Activated CD4-positive, alpha-beta T cell treated with anti-CD3 and anti-CD28 coated beads for 36 hours (primary cell): ENCODE measurements around the gene DHDH. TPM values are rescaled to one million over a fixed set of nuclear protein-coding genes. Genes with fewer than 3 reads are reported as not detected.
"Not testable (repeated sequence)": the region's sequence is repeated elsewhere in the genome, so short reads cannot be mapped to it uniquely, and the experiment has no call there.

Experiments used
- ATAC-seq: fragments of 200-7000 bp; cut with Tn5 transposase; one replicate; pipeline ENCODE4 v1.10.0; 2021; ENCODE audit warnings: mild to moderate bottlenecking, moderate library complexity
- CTCF ChIA-PET: fragments of 350-600 bp; sonication (Branson Sonifier 250); formaldehyde crosslinking; loops from one replicate; lab custom pipeline; 2021; ENCODE audit warnings: antibody characterized with exemption; lab: Charles Lee
- POLR2A ChIA-PET: fragments of 350-600 bp; sonication (Branson Sonifier 250); formaldehyde crosslinking; loops from one replicate; lab custom pipeline; 2021; ENCODE audit warnings: antibody characterized with exemption, inconsistent platforms; lab: Charles Lee
- DNase-seq: peaks from one replicate; pipeline ENCODE4 v3.0.0-alpha.2; 2020
- H3K27ac Mint-ChIP-seq: one replicate; pipeline ENCODE4 v1.8.0; 2021; ENCODE audit warnings: mixed read lengths
- H3K27me3 Mint-ChIP-seq: one replicate; pipeline ENCODE4 v1.8.0; 2021; ENCODE audit warnings: mixed read lengths
- H3K36me3 Mint-ChIP-seq: one replicate; pipeline ENCODE4 v1.8.0; 2021; ENCODE audit warnings: low read depth, mixed read lengths
- H3K4me1 Mint-ChIP-seq: one replicate; pipeline ENCODE4 v1.8.0; 2021; ENCODE audit warnings: mixed read lengths
- H3K4me3 Mint-ChIP-seq: one replicate; pipeline ENCODE4 v1.8.0; 2021; ENCODE audit warnings: mild to moderate bottlenecking, moderate library complexity, mixed read lengths
- H3K9me3 Mint-ChIP-seq: one replicate; pipeline ENCODE4 v1.8.0; 2021; ENCODE audit warnings: low read depth, mixed read lengths
- intact Hi-C, 2 experiments: fragments of 100-400 bp; cut with DNase I in 1 of 2; cut with micrococcal nuclease in 1 of 2; formaldehyde crosslinking; loops; one replicate each; pipeline versions ENCODE4 v1.14.2 to v1.15.1; 2022 to 2024; cut with DNase I, micrococcal nuclease
- total RNA-seq, 2 experiments: library from RNA; stranded (reverse); gene quantifications; one replicate each; pipeline ENCODE4 v1.2.3, GENCODE V29; 2021

The DHDH gene
- total RNA-seq: 1 to 10 TPM; 1.4 to 2.4 TPM

GRCh38 chr19:48933382-48933932, at the start of gene DHDH:
TSS of gene DHDH (plus strand) at chr19:48933699. CDS start at chr19:48933722, 23 bp downstream.
- Mint-ChIP-seq H3K36me3 (no peaks in the 10 kb centered on the region), H3K27ac (peak within 1 kb of the TSS; percentile 48)

DNA sequence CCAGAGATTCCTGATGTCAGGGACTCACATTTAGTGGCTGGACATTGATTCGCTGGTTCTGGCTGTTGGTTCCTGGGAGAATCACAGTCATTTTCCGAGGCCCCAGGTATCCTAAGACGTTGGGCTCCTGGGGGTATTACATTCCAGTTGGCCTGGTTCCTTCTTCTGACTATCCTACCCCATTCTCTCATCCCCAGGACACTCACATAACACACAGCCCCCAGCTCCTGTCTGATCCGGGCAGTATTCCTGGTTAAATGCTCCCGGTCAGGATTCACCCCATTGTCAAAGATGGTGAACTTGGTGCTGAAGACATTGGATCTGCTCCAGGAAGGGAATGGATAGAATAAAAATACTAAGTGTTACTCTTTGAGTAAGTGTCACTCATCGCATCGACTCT, 49.8 kb upstream of the DHDH start:
- H3K4me3 Mint-ChIP-seq: no peak overlapping the region
- H3K27ac Mint-ChIP-seq: no peak overlapping the region
- DNase-seq (no peak), ATAC-seq (no peak)
- no peaks in the 10 kb centered on the region for H3K9me3 Mint-ChIP-seq
- H3K36me3 Mint-ChIP-seq: peaks cover 3% of the 10 kb centered on the region
- no peaks in the 10 kb centered on the region for H3K27me3 Mint-ChIP-seq
- POLR2A ChIA-PET: interaction anchor here (0.6 kb wide), 1 partner anchor 57 kb away, joined by 3 read pairs; no protein-coding TSS in a partner anchor
- H3K4me1 Mint-ChIP-seq: peaks cover under 1% of the 10 kb centered on the region
- intact Hi-C loops: no loop called here
- CTCF ChIA-PET: no interaction called here

More at GRCh38 chr19:48933382-48933932, at the start of gene DHDH:
- ATAC-seq: peak; percentile 92
- POLR2A ChIA-PET: interaction anchor here (0.7 to 1.5 kb wide), 3 partner anchors 21 to 87 kb away, joined by 3 to 7 read pairs (median 4); partner anchors contain the start of gene BAX
- H3K9me3 Mint-ChIP-seq: no peaks in the 10 kb centered on the region
- peaks cover 10% of the 10 kb centered on the region for H3K4me1 Mint-ChIP-seq
- DNase-seq: peak; percentile 90
- CTCF ChIA-PET: interaction anchor here (0.6 to 2.1 kb wide), 7 partner anchors 19 to 996 kb away, joined by 3 to 13 read pairs (median 3); partner anchors contain the start of genes ATF5, GYS1 and RUVBL2
- intact Hi-C loops: loop anchor here (1.0 to 5.0 kb wide), 6 partner anchors 21 to 60 kb away; partner anchors contain the start of genes FTL (in 2 of the 2), BAX (in 1 of the 2), GYS1 (in 1 of the 2) and NUCB1 (in 1 of the 2)
- peak within 1 kb of the TSS; percentile 74 for H3K4me3 Mint-ChIP-seq
- H3K27me3 Mint-ChIP-seq: peaks cover 2% of the 10 kb centered on the region

DNA sequence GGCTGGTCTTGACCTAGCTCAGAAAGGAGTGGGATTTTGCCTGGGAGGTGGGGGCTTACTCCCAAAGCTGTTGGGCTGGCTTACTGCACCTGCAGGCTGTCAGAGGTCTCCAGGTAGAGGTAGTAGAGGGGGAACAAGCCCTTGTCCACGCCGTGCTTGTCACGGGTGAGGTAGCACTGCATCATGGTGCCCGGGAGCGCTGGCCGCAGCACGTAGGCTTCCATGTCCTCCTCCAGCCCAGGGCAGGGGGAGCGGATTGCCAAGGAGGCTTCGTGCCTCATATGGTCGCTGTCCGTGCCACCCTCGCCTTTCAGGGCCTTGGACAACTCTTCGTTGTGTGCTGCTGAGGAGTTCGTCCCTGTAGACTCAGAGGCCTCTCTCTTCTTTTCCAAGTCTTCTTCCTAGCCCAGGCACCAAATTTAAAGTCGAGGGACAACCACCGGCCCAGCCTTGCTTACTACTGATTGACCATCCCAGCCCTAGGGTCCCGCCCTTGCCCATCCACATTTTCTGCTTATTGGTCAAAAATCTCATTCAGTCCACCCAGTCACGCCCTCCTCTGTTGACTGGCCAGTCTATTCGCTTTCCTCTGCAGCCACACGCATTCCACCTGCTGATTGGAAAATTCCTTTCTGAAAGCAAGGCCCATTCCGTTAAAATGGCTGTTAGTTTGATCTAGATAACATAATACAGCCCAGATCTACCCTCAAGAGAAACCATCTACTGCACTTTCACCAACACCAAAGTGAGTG, 45.5 kb upstream of the DHDH start:
- Mint-ChIP-seq H3K4me1 (peaks cover 4% of the 10 kb centered on the region), H3K27ac (no peak overlapping the region), H3K9me3 (no peaks in the 10 kb centered on the region), H3K27me3 (peaks cover 4% of the 10 kb centered on the region), H3K36me3 (no peaks in the 10 kb centered on the region), H3K4me3 (no peak overlapping the region)
- ChIA-PET CTCF (no interaction called here), POLR2A (interaction anchor here (0.6 kb wide), 1 partner anchor 11 kb away, joined by 3 read pairs; no protein-coding TSS in a partner anchor)
- DNase-seq (no peak), ATAC-seq (no peak)
- intact Hi-C loops: no loop called here

DNA sequence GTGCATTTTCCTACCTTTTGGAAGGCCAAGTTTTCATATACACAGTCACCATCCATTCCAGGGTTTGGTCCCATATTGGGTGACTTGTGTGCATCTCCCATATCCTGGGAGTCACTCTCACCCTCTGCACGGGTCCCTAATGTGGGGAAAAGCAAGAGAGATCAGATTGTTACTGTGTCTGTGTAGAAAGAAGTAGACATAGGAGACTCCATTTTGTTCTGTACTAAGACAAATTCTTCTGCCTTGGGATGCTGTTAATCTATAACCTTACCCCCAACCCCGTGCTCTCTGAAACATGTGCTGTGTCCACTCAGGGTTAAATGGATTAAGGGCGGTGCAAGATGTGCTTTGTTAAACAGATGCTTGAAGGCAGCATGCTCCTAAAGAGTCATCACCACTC, 44.0 kb upstream of the DHDH start:
- H3K4me1 Mint-ChIP-seq, H3K27ac Mint-ChIP-seq, H3K9me3 Mint-ChIP-seq, ATAC-seq, H3K27me3 Mint-ChIP-seq, CTCF ChIA-PET, H3K36me3 Mint-ChIP-seq, intact Hi-C loops, POLR2A ChIA-PET, DNase-seq, H3K4me3 Mint-ChIP-seq: not testable (repeated sequence)

- H3K4me3 Mint-ChIP-seq: no peak overlapping the region
- peaks cover 12% of the 10 kb centered on the region for H3K27me3 Mint-ChIP-seq
- no peak for ATAC-seq
- CTCF ChIA-PET: no interaction called here
- H3K9me3 Mint-ChIP-seq: no peaks in the 10 kb centered on the region
- intact Hi-C loops: no loop called here
- H3K4me1 Mint-ChIP-seq: peaks cover 4% of the 10 kb centered on the region
- H3K36me3 Mint-ChIP-seq: no peaks in the 10 kb centered on the region
- H3K27ac Mint-ChIP-seq: no peak overlapping the region
- POLR2A ChIA-PET: no interaction called here
- DNase-seq: no peak
Measured at GRCh38 chr19:48890551-48890950, 42.9 kb upstream of the DHDH start.

GRCh38 chr19:48895226-48895625, 38.3 kb upstream of the DHDH start:
- ATAC-seq (no peak), DNase-seq (no peak)
- peaks cover 22% of the 10 kb centered on the region for H3K4me1 Mint-ChIP-seq
- H3K4me3 Mint-ChIP-seq: peak overlapping the region; percentile 49
- H3K9me3 Mint-ChIP-seq: no peaks in the 10 kb centered on the region
- H3K27ac Mint-ChIP-seq: no peak overlapping the region
- POLR2A ChIA-PET: interaction anchor here (0.6 kb wide), 1 partner anchor 9 kb away, joined by 4 read pairs; no protein-coding TSS in a partner anchor
- CTCF ChIA-PET: interaction anchor here (0.6 to 1.3 kb wide), 3 partner anchors 9 to 98 kb away, joined by 3 to 4 read pairs (median 3); partner anchors contain the start of gene RUVBL2
- peaks cover 15% of the 10 kb centered on the region for H3K27me3 Mint-ChIP-seq
- peaks cover 1% of the 10 kb centered on the region for H3K36me3 Mint-ChIP-seq
- intact Hi-C loops: no loop called here

GRCh38 chr19:48896191-48896720, 37.2 kb upstream of the DHDH start:
- Mint-ChIP-seq H3K4me1 (peaks cover 27% of the 10 kb centered on the region), H3K36me3 (peaks cover 7% of the 10 kb centered on the region), H3K9me3 (no peaks in the 10 kb centered on the region), H3K4me3 (peak overlapping the region; percentile 49), H3K27ac (no peak overlapping the region), H3K27me3 (peaks cover 15% of the 10 kb centered on the region)
- ChIA-PET CTCF (interaction anchor here (0.5 to 1.2 kb wide), 4 partner anchors 17 to 412 kb away, joined by 3 to 5 read pairs (median 3); partner anchors contain the start of gene RUVBL2), POLR2A (interaction anchor here (1.2 kb wide), 1 partner anchor 23 kb away, joined by 4 read pairs; no protein-coding TSS in a partner anchor)
- peak; percentile 78 for DNase-seq
- ATAC-seq: peak; percentile 43
- intact Hi-C loops: no loop called here

DNA sequence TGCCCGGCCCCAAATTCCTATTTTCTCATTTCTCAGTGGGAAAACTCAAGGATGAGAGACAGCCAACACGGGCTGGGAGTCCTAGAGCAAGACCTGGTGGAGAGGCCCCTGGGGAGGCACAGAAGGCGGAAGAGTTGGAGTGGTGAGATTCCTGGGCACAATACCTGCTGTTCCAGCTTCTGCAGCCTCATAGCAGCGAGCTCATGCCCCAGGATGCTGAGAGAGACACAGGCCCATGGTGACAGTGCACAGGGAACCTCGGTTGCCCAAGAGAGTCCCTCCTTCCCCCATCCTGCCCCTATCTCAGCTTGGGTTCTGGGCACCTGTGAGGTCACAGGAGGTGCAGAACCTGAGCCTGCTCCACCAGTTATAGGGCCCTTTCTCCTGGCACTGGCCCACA, 36.3 kb upstream of the DHDH start:
- intact Hi-C loops: no loop called here
- POLR2A ChIA-PET: no interaction called here

GRCh38 chr19:48899386-48899749, 34.1 kb upstream of the DHDH start:
- intact Hi-C loops, H3K9me3 Mint-ChIP-seq, H3K27me3 Mint-ChIP-seq, DNase-seq, ATAC-seq: not testable (repeated sequence)
- peaks cover 20% of the 10 kb centered on the region for H3K36me3 Mint-ChIP-seq
- peak overlapping the region; percentile 89 for H3K27ac Mint-ChIP-seq
- ChIA-PET CTCF (interaction anchor here (1.0 to 2.6 kb wide), 5 partner anchors 14 to 199 kb away, joined by 3 to 12 read pairs (median 6); partner anchors contain the start of gene PPP1R15A), POLR2A (interaction anchor here (0.6 to 2.0 kb wide), 6 partner anchors 12 to 96 kb away, joined by 3 to 7 read pairs (median 4); partner anchors contain the start of genes GYS1 and RUVBL2)
- peaks cover 34% of the 10 kb centered on the region for H3K4me1 Mint-ChIP-seq
- peak overlapping the region; percentile 99 for H3K4me3 Mint-ChIP-seq

More for the DNA sequence above, 36.3 kb upstream of the DHDH start:
- Mint-ChIP-seq H3K27me3 (peaks cover 11% of the 10 kb centered on the region), H3K4me1 (peaks cover 30% of the 10 kb centered on the region), H3K36me3 (peaks cover 11% of the 10 kb centered on the region), H3K4me3 (no peak overlapping the region), H3K27ac (no peak overlapping the region), H3K9me3 (no peaks in the 10 kb centered on the region)
- ATAC-seq: no peak
- CTCF ChIA-PET: no interaction called here
- no peak for DNase-seq

DNA sequence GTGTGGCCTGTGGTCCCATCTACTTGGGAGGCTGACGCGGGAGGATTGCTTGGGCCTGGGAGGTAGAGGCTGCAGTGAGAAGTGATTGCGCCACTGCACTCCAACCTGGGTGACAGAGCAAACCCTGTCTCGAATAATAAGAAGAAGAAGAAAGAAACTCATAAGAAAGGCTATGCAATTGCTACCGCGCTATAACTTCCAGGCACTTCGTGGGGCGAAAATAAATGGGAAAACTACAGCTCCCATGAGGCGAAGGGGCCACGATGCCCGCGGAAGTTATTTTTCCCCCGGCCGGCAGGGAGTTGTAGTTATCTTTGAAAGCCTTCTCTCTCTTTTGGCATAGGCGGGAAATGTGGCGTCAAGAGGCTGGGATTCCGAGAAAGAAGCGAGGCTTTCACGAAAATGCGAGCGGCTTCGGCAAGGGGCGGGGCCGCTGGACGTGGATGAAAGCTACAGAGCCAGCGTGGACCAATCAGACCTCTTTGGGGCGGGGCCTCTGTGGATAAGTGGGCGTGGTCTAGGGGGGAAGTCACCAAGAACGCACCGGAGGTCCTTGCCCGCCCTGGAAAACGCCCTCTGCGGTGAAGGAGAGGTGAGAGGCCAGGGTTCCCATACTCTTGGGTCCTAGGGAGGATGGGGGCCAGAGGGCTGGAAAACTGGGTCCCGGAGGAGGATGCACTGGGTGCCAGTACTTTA, 33.6 kb upstream of the DHDH start, which contains the start of gene NUCB1:
Gene NUCB1, plus strand, starts transcription at position 532 of the 696 bp plus-strand sequence. CDS start 485 bp downstream, outside the sequence.
- Mint-ChIP-seq H3K27ac (peak within 1 kb of the TSS; percentile 98), H3K9me3 (no peaks in the 10 kb centered on the region), H3K4me3 (peak within 1 kb of the TSS; percentile 99), H3K27me3 (peaks cover 5% of the 10 kb centered on the region), H3K36me3 (peaks cover 26% of the 10 kb centered on the region), H3K4me1 (peaks cover 34% of the 10 kb centered on the region)
- CTCF ChIA-PET: interaction anchor here (0.5 to 2.6 kb wide), 7 partner anchors 14 to 198 kb away, joined by 3 to 12 read pairs (median 5); partner anchors contain the start of genes IZUMO1 and PPP1R15A
- peak; percentile 100 for DNase-seq
- peak; percentile 95 for ATAC-seq
- intact Hi-C loops: loop anchor here (1.0 to 5.0 kb wide), 13 partner anchors 25 to 977 kb away; partner anchors contain the start of genes FTL (in 2 of the 2), AKT1S1 (in 1 of the 2), BAX (in 1 of the 2) and CYTH2 (in 1 of the 2)
- POLR2A ChIA-PET: interaction anchor here (0.6 to 2.0 kb wide), 12 partner anchors 12 to 406 kb away, joined by 3 to 7 read pairs (median 4); partner anchors contain the start of genes BAX, BCAT2, GYS1 and PPP1R15A
